ENCODE measurements around the gene PRKACG. TPM values are rescaled to one million over a fixed set of nuclear protein-coding genes. Genes with fewer than 3 reads are reported as not detected.
"Not testable (repeated sequence)": the region's sequence is repeated elsewhere in the genome, so short reads cannot be mapped to it uniquely, and the experiment has no call there.

The PRKACG gene
- total RNA-seq (2014; rRNA removed; shearing (Covaris generic); ENCODE audit: low replicate concordance), result not detected in 2 replicates

GRCh38 chr9:69014013-69014412, at the start of gene PRKACG:
Gene PRKACG, minus strand, starts transcription at chr9:69014113. Its CDS starts 21 bp downstream, at chr9:69014092.
- Histone ChIP-seq H3K4me2 (ENCODE audit: low read depth, low read length, poor library complexity, severe bottlenecking) (no peak within 1 kb of the TSS), H2AFZ (ENCODE audit: low read length) (no peak within 1 kb of the TSS)
- DNase-seq, result no peak

GRCh38 chr9:69062195-69062594, 48.3 kb upstream of the PRKACG start:
- H3K4me2 ChIP-seq (ENCODE audit: low read depth, low read length, poor library complexity, severe bottlenecking), result no peak overlapping the region
- peaks cover 43% of the 10 kb centered on the region for H3K79me2 ChIP-seq (ENCODE audit: low read length)
- H3K9me3 ChIP-seq (ENCODE audit: low read length), result no peaks in the 10 kb centered on the region
- H3K9me2 ChIP-seq (replicated peaks; ENCODE audit: insufficient read depth, low read length), result no peaks in the 10 kb centered on the region
- no peak overlapping the region for H3K4me3 ChIP-seq (ENCODE audit: low read length)
- H3K27me3 ChIP-seq (ENCODE audit: low read length), result no peaks in the 10 kb centered on the region
- peaks cover 20% of the 10 kb centered on the region for H3K4me1 ChIP-seq (ENCODE audit: low read length)
- DNase-seq, result no peak
- no peak overlapping the region for H3K9ac ChIP-seq (ENCODE audit: low read length)
- H3K36me3 ChIP-seq (ENCODE audit: insufficient read depth, low read length), result peaks cover 25% of the 10 kb centered on the region
- H2AFZ ChIP-seq (ENCODE audit: low read length), result no peak overlapping the region
- no peaks in the 10 kb centered on the region for H4K20me1 ChIP-seq (ENCODE audit: insufficient read depth, low read depth, low read length)
- no peak overlapping the region for H3K27ac ChIP-seq (ENCODE audit: low read length)

More at GRCh38 chr9:69014013-69014412, at the start of gene PRKACG:
- Histone ChIP-seq H3K36me3 (ENCODE audit: insufficient read depth, low read length) (no peaks in the 10 kb centered on the region), H3K9me3 (ENCODE audit: low read length) (no peaks in the 10 kb centered on the region), H3K9me2 (replicated peaks; ENCODE audit: insufficient read depth, low read length) (no peaks in the 10 kb centered on the region), H3K79me2 (ENCODE audit: low read length) (no peaks in the 10 kb centered on the region), H3K9ac (ENCODE audit: low read length) (no peak within 1 kb of the TSS), H3K27ac (ENCODE audit: low read length) (no peak within 1 kb of the TSS), H3K4me1 (ENCODE audit: low read length) (no peaks in the 10 kb centered on the region), H4K20me1 (ENCODE audit: insufficient read depth, low read depth, low read length) (no peaks in the 10 kb centered on the region), H3K27me3 (ENCODE audit: low read length) (no peaks in the 10 kb centered on the region), H3K4me3 (ENCODE audit: low read length) (no peak within 1 kb of the TSS)

GRCh38 chr9:69060766-69061165, 46.9 kb upstream of the PRKACG start:
- no peak overlapping the region for H3K4me3 ChIP-seq (ENCODE audit: low read length)
- no peak for DNase-seq

GRCh38 chr9:69058101-69058500, 44.2 kb upstream of the PRKACG start:
- H3K79me2 ChIP-seq (ENCODE audit: low read length), result peaks cover 50% of the 10 kb centered on the region
- H3K4me2 ChIP-seq (ENCODE audit: low read depth, low read length, poor library complexity, severe bottlenecking), result no peak overlapping the region
- no peaks in the 10 kb centered on the region for H3K9me3 ChIP-seq (ENCODE audit: low read length)
- H4K20me1 ChIP-seq (ENCODE audit: insufficient read depth, low read depth, low read length), result no peaks in the 10 kb centered on the region
- H3K27ac ChIP-seq (ENCODE audit: low read length), result no peak overlapping the region
- DNase-seq, result no peak
- H3K9ac ChIP-seq (ENCODE audit: low read length), result no peak overlapping the region
- H3K4me3 ChIP-seq (ENCODE audit: low read length), result no peak overlapping the region
- H3K4me1 ChIP-seq (ENCODE audit: low read length), result peaks cover 14% of the 10 kb centered on the region
- no peaks in the 10 kb centered on the region for H3K9me2 ChIP-seq (replicated peaks; ENCODE audit: insufficient read depth, low read length)
- H3K36me3 ChIP-seq (ENCODE audit: insufficient read depth, low read length), result peaks cover 12% of the 10 kb centered on the region
- H2AFZ ChIP-seq (ENCODE audit: low read length), result no peak overlapping the region
- no peaks in the 10 kb centered on the region for H3K27me3 ChIP-seq (ENCODE audit: low read length)

More at GRCh38 chr9:69060766-69061165, 46.9 kb upstream of the PRKACG start:
- Histone ChIP-seq H3K27me3 (ENCODE audit: low read length) (no peaks in the 10 kb centered on the region), H3K4me1 (ENCODE audit: low read length) (peaks cover 20% of the 10 kb centered on the region), H3K9me3 (ENCODE audit: low read length) (no peaks in the 10 kb centered on the region), H3K27ac (ENCODE audit: low read length) (no peak overlapping the region), H2AFZ (ENCODE audit: low read length) (no peak overlapping the region), H3K79me2 (ENCODE audit: low read length) (peaks cover 49% of the 10 kb centered on the region), H3K9ac (ENCODE audit: low read length) (no peak overlapping the region), H3K36me3 (ENCODE audit: insufficient read depth, low read length) (peaks cover 24% of the 10 kb centered on the region), H4K20me1 (ENCODE audit: insufficient read depth, low read depth, low read length) (no peaks in the 10 kb centered on the region), H3K9me2 (replicated peaks; ENCODE audit: insufficient read depth, low read length) (no peaks in the 10 kb centered on the region), H3K4me2 (ENCODE audit: low read depth, low read length, poor library complexity, severe bottlenecking) (no peak overlapping the region)

- no peak overlapping the region for H3K4me3 ChIP-seq (ENCODE audit: low read length)
- no peaks in the 10 kb centered on the region for H3K9me3 ChIP-seq (ENCODE audit: low read length)
- no peak overlapping the region for H3K4me2 ChIP-seq (ENCODE audit: low read depth, low read length, poor library complexity, severe bottlenecking)
- no peak overlapping the region for H3K27ac ChIP-seq (ENCODE audit: low read length)
- no peak for DNase-seq
- no peak overlapping the region for H3K9ac ChIP-seq (ENCODE audit: low read length)
- no peaks in the 10 kb centered on the region for H3K27me3 ChIP-seq (ENCODE audit: low read length)
- no peaks in the 10 kb centered on the region for H4K20me1 ChIP-seq (ENCODE audit: insufficient read depth, low read depth, low read length)
- H3K36me3 ChIP-seq (ENCODE audit: insufficient read depth, low read length), result peaks cover 12% of the 10 kb centered on the region
- H3K9me2 ChIP-seq (replicated peaks; ENCODE audit: insufficient read depth, low read length), result no peaks in the 10 kb centered on the region
- peaks cover 9% of the 10 kb centered on the region for H3K4me1 ChIP-seq (ENCODE audit: low read length)
- H2AFZ ChIP-seq (ENCODE audit: low read length), result no peak overlapping the region
- H3K79me2 ChIP-seq (ENCODE audit: low read length), result peaks cover 36% of the 10 kb centered on the region
Measured at GRCh38 chr9:69056191-69056815, 42.4 kb upstream of the PRKACG start.

GRCh38 chr9:69054989-69055388, 41.1 kb upstream of the PRKACG start:
- H2AFZ ChIP-seq (ENCODE audit: low read length), result no peak overlapping the region
- peaks cover 6% of the 10 kb centered on the region; the same call in 1 of the 2 replicates for H3K36me3 ChIP-seq (ENCODE audit: insufficient read depth, low read length)
- no peak overlapping the region for H3K4me3 ChIP-seq (ENCODE audit: low read length)
- H4K20me1 ChIP-seq (ENCODE audit: insufficient read depth, low read depth, low read length), result no peaks in the 10 kb centered on the region
- no peaks in the 10 kb centered on the region for H3K9me3 ChIP-seq (ENCODE audit: low read length)
- peaks cover 9% of the 10 kb centered on the region for H3K4me1 ChIP-seq (ENCODE audit: low read length)
- H3K27me3 ChIP-seq (ENCODE audit: low read length), result no peaks in the 10 kb centered on the region
- no peak overlapping the region for H3K9ac ChIP-seq (ENCODE audit: low read length)
- no peak overlapping the region for H3K27ac ChIP-seq (ENCODE audit: low read length)
- peaks cover 26% of the 10 kb centered on the region for H3K79me2 ChIP-seq (ENCODE audit: low read length)
- H3K4me2 ChIP-seq (ENCODE audit: low read depth, low read length, poor library complexity, severe bottlenecking), result no peak overlapping the region
- no peaks in the 10 kb centered on the region for H3K9me2 ChIP-seq (replicated peaks; ENCODE audit: insufficient read depth, low read length)
- DNase-seq, result no peak

GRCh38 chr9:69050936-69051335, 37.0 kb upstream of the PRKACG start:
- not testable (repeated sequence) for DNase-seq; H3K27me3 ChIP-seq (ENCODE audit: low read length); H3K9me3 ChIP-seq (ENCODE audit: low read length); H3K36me3 ChIP-seq (ENCODE audit: insufficient read depth, low read length); H3K4me3 ChIP-seq (ENCODE audit: low read length); H3K4me1 ChIP-seq (ENCODE audit: low read length); H3K4me2 ChIP-seq (ENCODE audit: low read depth, low read length, poor library complexity, severe bottlenecking); H4K20me1 ChIP-seq (ENCODE audit: insufficient read depth, low read depth, low read length); H3K27ac ChIP-seq (ENCODE audit: low read length); H3K9me2 ChIP-seq (replicated peaks; ENCODE audit: insufficient read depth, low read length); H3K9ac ChIP-seq (ENCODE audit: low read length); H2AFZ ChIP-seq (ENCODE audit: low read length)
- H3K79me2 ChIP-seq (ENCODE audit: low read length), result peaks cover 21% of the 10 kb centered on the region

- H2AFZ ChIP-seq (ENCODE audit: low read length), result no peak overlapping the region
- H3K36me3 ChIP-seq (ENCODE audit: insufficient read depth, low read length), result 0 out of 2 replicates have a peak, but pooled peaks cover 5% of the 10 kb centered on the region
- no peak overlapping the region for H3K4me3 ChIP-seq (ENCODE audit: low read length)
- no peaks in the 10 kb centered on the region for H4K20me1 ChIP-seq (ENCODE audit: insufficient read depth, low read depth, low read length)
- H3K27ac ChIP-seq (ENCODE audit: low read length), result no peak overlapping the region
- no peak for DNase-seq
- H3K9ac ChIP-seq (ENCODE audit: low read length), result no peak overlapping the region
- H3K9me3 ChIP-seq (ENCODE audit: low read length), result no peaks in the 10 kb centered on the region
- no peaks in the 10 kb centered on the region for H3K4me1 ChIP-seq (ENCODE audit: low read length)
- no peaks in the 10 kb centered on the region for H3K27me3 ChIP-seq (ENCODE audit: low read length)
- H3K9me2 ChIP-seq (replicated peaks; ENCODE audit: insufficient read depth, low read length), result no peaks in the 10 kb centered on the region
- no peak overlapping the region for H3K4me2 ChIP-seq (ENCODE audit: low read depth, low read length, poor library complexity, severe bottlenecking)
- H3K79me2 ChIP-seq (ENCODE audit: low read length), result peaks cover 33% of the 10 kb centered on the region
Measured at GRCh38 chr9:69049094-69049493, 35.2 kb upstream of the PRKACG start.
